Superior temporal gyrus (tissue), 1 donor: ENCODE results near the gene SNX5.

Experiments used
- DNase-seq: peaks from one replicate; pipeline ENCODE4 v3.0.0-alpha.2; 2016; ENCODE audit errors: extremely low spot score

SNX5 gene

GRCh38 chr20:17916433-17916891 lies 52.1 kb downstream of the SNX5 start:
- no peak for DNase-seq

GRCh38 chr20:17914957-17915356 lies 53.6 kb downstream of the SNX5 start:
- DNase-seq = no peak

GRCh38 chr20:17912916-17913315 lies 55.7 kb downstream of the SNX5 start:
- DNase-seq = no peak

- DNase-seq = no peak
Measured at GRCh38 chr20:17911927-17912326, 56.7 kb downstream of the SNX5 start.

- DNase-seq = no peak
Measured at GRCh38 chr20:17910828-17911294, 57.7 kb downstream of the SNX5 start.

GRCh38 chr20:17909869-17910321 lies 58.7 kb downstream of the SNX5 start:
- no peak for DNase-seq

- DNase-seq = no peak
Measured at GRCh38 chr20:17905544-17905943, 63.0 kb downstream of the SNX5 start.

- DNase-seq = no peak
Measured at GRCh38 chr20:17904027-17904426, 64.6 kb downstream of the SNX5 start.

GRCh38 chr20:17902531-17903083 lies 66.0 kb downstream of the SNX5 start:
- DNase-seq = no peak

- no peak for DNase-seq
Measured at GRCh38 chr20:17901971-17902370, 66.6 kb downstream of the SNX5 start.

GRCh38 chr20:17898548-17898994 lies 70.0 kb downstream of the SNX5 start:
- peak; percentile 84 for DNase-seq

GRCh38 chr20:17897566-17898307 lies 70.9 kb downstream of the SNX5 start:
- DNase-seq = no peak

GRCh38 chr20:17896771-17897369 lies 71.7 kb downstream of the SNX5 start:
- no peak for DNase-seq

GRCh38 chr20:17896193-17896723 lies 72.3 kb downstream of the SNX5 start:
- peak; percentile 60 for DNase-seq

- DNase-seq = no peak
Measured at GRCh38 chr20:17895641-17896171, 72.9 kb downstream of the SNX5 start.

- no peak for DNase-seq
Measured at GRCh38 chr20:17893445-17893844, 75.1 kb downstream of the SNX5 start.

GRCh38 chr20:17892189-17892938 lies 76.2 kb downstream of the SNX5 start:
- no peak for DNase-seq
